Neural cell (in vitro differentiated cells): ENCODE data around the gene SLC38A3. TPM values are rescaled to one million over a fixed set of nuclear protein-coding genes. Genes with fewer than 3 reads are reported as not detected.

Experiments used
- H2AFZ ChIP-seq: fragments of 200-600, 300-800 bp; sonication (generic), shearing (Covaris generic); 2 replicates; pipeline ENCODE4 v1.6.0; 2014; ENCODE audit warnings: low read depth, mild to moderate bottlenecking, antibody characterized with exemption, low read length, moderate library complexity
- H3F3A ChIP-seq: fragments of 200-600 bp; shearing (Covaris generic); 2 replicates; pipeline ENCODE4 v1.6.1; 2016; ENCODE audit warnings: mild to moderate bottlenecking, moderate library complexity, mixed read lengths, antibody characterized with exemption, low read length; ENCODE audit not compliant: insufficient read depth, poor library complexity, severe bottlenecking
- H3K27ac ChIP-seq: fragments of 200-600, 300-800 bp; sonication (generic), shearing (Covaris generic); 2 replicates; pipeline ENCODE4 v1.5.1; 2014; ENCODE audit warnings: mild to moderate bottlenecking, low read length, moderate library complexity
- H3K27me3 ChIP-seq: fragments of 300-800, 200-600 bp; sonication (generic), shearing (Covaris generic); 2 replicates; pipeline ENCODE4 v1.6.0; 2014; ENCODE audit warnings: mild to moderate bottlenecking, low read depth, low read length, moderate library complexity; ENCODE audit not compliant: insufficient read depth
- H3K36me3 ChIP-seq: fragments of 300-800, 200-600 bp; sonication (generic), shearing (Covaris generic); 2 replicates; pipeline ENCODE4 v1.5.1; 2014; ENCODE audit warnings: mild to moderate bottlenecking, antibody characterized with exemption, low read length, moderate library complexity; ENCODE audit not compliant: insufficient read depth
- H3K4me2 ChIP-seq: fragments of 300-800, 200-600 bp; sonication (generic), shearing (Covaris generic); 2 replicates; pipeline ENCODE4 v1.6.0; 2014; ENCODE audit warnings: mild to moderate bottlenecking, low read length
- H3K4me3 ChIP-seq: fragments of 300-800, 200-600 bp; sonication (generic), shearing (Covaris generic); 2 replicates; pipeline ENCODE4 v1.5.1; 2014; ENCODE audit warnings: mild to moderate bottlenecking, low read length, moderate library complexity
- H3K79me2 ChIP-seq: fragments of 200-600 bp; shearing (Covaris generic); replicated peaks from 2 replicates; pipeline ENCODE4 v1.6.0; 2014; ENCODE audit warnings: mild to moderate bottlenecking, low read length, moderate library complexity; ENCODE audit not compliant: insufficient read depth
- H3K9ac ChIP-seq: fragments of 300-800, 200-600 bp; sonication (generic), shearing (Covaris generic); 2 replicates; pipeline ENCODE4 v1.6.1; 2016; ENCODE audit warnings: mild to moderate bottlenecking, low read length, mixed read lengths
- H3K9me2 ChIP-seq: fragments of 200-600 bp; shearing (Covaris generic); 2 replicates; pipeline ENCODE4 v1.6.1; 2016; ENCODE audit warnings: mild to moderate bottlenecking, low read length, mixed read lengths; ENCODE audit not compliant: insufficient read depth
- H3K9me3 ChIP-seq: fragments of 200-600, 300-800 bp; sonication (generic), shearing (Covaris generic); 2 replicates; pipeline ENCODE4 v1.6.1; 2016; ENCODE audit warnings: mild to moderate bottlenecking, mixed run types, low read length, moderate library complexity, mixed read lengths
- H4K20me1 ChIP-seq: fragments of 200-600 bp; shearing (Covaris generic); 2 replicates; pipeline ENCODE4 v1.6.1; 2016; ENCODE audit warnings: mild to moderate bottlenecking, mixed run types; ENCODE audit not compliant: insufficient read depth
- EP300 ChIP-seq: fragments of 450-650 bp; conservative IDR thresholded peaks from 2 replicates; pipeline ENCODE4 v1.6.1; 2014; ENCODE audit warnings: antibody characterized with exemption, mild to moderate bottlenecking, moderate library complexity; ENCODE audit not compliant: poor library complexity, severe bottlenecking
- EZH2 ChIP-seq: fragments of 200-600, 300-800 bp; shearing (Covaris generic), sonication (generic); IDR thresholded peaks from 2 replicates; pipeline ENCODE4 v1.6.1; 2014; ENCODE audit warnings: antibody characterized with exemption, low read length, borderline replicate concordance, mild to moderate bottlenecking; ENCODE audit not compliant: insufficient read depth, poor library complexity, severe bottlenecking
- MXI1 ChIP-seq: fragments of 450-650 bp; conservative IDR thresholded peaks from 2 replicates; pipeline ENCODE4 v1.6.1; 2014; ENCODE audit warnings: antibody characterized with exemption, mild to moderate bottlenecking; ENCODE audit not compliant: poor library complexity, severe bottlenecking
- POLR2AphosphoS5 ChIP-seq: IDR thresholded peaks from 2 replicates; pipeline ENCODE4 v1.6.1; 2012
- RAD21 ChIP-seq: fragments of 450-650 bp; conservative IDR thresholded peaks from 2 replicates; pipeline ENCODE4 v1.6.1; 2014; ENCODE audit warnings: antibody characterized with exemption, mild to moderate bottlenecking, moderate library complexity
- SMC3 ChIP-seq: fragments of 450-650 bp; conservative IDR thresholded peaks from 2 replicates; pipeline ENCODE4 v1.6.1; 2014; ENCODE audit warnings: antibody characterized with exemption, mild to moderate bottlenecking, moderate library complexity; ENCODE audit not compliant: poor library complexity
- TAF1 ChIP-seq: IDR thresholded peaks from 2 replicates; pipeline ENCODE4 v1.6.1; 2012; ENCODE audit warnings: low read depth
- polyA plus RNA-seq: library from polyadenylated mRNA; depleted of rRNA; stranded (reverse); fragments of >200 nt; gene quantifications from 2 replicates; pipeline ENCODE4 v1.2.3, GENCODE V29; 2014
- TF ChIP-seq, protein P1 (sequence below): IDR thresholded peaks from 2 replicates; pipeline ENCODE4 v1.6.1; 2012; ENCODE audit warnings: borderline replicate concordance
- TF ChIP-seq, protein P2 (sequence below): fragments of 450-650 bp; IDR thresholded peaks from 2 replicates; pipeline ENCODE4 v1.5.1; 2014; ENCODE audit warnings: antibody characterized with exemption, mild to moderate bottlenecking, moderate library complexity; ENCODE audit not compliant: poor library complexity, severe bottlenecking

The SLC38A3 gene
- polyA plus RNA-seq, 1 donor from 2014 or later: not detected

DNA sequence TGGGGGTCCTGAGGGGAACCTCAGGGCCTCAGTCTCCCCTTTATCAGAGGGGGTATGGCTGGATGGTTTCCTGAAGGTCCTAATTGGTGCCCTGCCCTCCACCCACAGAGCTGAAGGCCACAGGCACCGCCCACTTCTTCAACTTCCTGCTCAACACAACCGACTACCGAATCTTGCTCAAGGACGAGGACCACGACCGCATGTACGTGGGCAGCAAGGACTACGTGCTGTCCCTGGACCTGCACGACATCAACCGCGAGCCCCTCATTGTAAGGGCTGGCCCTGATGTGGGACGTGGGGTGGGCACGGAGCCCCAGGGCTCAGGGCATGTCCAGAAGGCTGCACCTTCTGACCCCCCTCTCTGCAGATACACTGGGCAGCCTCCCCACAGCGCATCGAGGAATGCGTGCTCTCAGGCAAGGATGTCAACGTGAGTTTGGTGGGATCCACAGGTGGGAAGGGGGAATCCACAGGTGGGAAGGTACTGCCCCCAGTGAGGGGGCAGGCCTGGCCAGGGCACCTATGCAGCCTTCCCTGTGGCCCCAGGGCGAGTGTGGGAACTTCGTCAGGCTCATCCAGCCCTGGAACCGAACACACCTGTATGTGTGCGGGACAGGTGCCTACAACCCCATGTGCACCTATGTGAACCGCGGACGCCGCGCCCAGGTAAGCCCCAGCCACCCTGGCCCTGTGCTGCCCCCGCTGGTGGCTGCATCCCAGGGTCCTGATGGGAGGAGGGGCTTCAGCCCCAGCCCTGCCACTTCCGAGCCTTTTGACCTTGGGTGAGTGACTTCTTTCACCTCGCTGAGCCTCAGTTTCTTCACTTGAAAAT lies 31.2 kb upstream of the SLC38A3 start:
- Histone ChIP-seq H2AFZ (no peak overlapping the region), H3K9me3 (no peaks in the 10 kb centered on the region), H3K9ac (no peak overlapping the region), H3K27me3 (no peaks in the 10 kb centered on the region), H3F3A (no peaks in the 10 kb centered on the region), H3K79me2 (no peaks in the 10 kb centered on the region), H3K27ac (no peak overlapping the region), H4K20me1 (no peaks in the 10 kb centered on the region), H3K4me2 (no peak overlapping the region), H3K36me3 (no peaks in the 10 kb centered on the region), H3K9me2 (no peaks in the 10 kb centered on the region), H3K4me3 (no peak overlapping the region)
- TF ChIP-seq EZH2 (no peak), POLR2AphosphoS5 (no peak), RAD21 (no peak), SMC3 (no peak), TAF1 (no peak), EP300 (no peak)
- TF ChIP-seq, protein P1, sequence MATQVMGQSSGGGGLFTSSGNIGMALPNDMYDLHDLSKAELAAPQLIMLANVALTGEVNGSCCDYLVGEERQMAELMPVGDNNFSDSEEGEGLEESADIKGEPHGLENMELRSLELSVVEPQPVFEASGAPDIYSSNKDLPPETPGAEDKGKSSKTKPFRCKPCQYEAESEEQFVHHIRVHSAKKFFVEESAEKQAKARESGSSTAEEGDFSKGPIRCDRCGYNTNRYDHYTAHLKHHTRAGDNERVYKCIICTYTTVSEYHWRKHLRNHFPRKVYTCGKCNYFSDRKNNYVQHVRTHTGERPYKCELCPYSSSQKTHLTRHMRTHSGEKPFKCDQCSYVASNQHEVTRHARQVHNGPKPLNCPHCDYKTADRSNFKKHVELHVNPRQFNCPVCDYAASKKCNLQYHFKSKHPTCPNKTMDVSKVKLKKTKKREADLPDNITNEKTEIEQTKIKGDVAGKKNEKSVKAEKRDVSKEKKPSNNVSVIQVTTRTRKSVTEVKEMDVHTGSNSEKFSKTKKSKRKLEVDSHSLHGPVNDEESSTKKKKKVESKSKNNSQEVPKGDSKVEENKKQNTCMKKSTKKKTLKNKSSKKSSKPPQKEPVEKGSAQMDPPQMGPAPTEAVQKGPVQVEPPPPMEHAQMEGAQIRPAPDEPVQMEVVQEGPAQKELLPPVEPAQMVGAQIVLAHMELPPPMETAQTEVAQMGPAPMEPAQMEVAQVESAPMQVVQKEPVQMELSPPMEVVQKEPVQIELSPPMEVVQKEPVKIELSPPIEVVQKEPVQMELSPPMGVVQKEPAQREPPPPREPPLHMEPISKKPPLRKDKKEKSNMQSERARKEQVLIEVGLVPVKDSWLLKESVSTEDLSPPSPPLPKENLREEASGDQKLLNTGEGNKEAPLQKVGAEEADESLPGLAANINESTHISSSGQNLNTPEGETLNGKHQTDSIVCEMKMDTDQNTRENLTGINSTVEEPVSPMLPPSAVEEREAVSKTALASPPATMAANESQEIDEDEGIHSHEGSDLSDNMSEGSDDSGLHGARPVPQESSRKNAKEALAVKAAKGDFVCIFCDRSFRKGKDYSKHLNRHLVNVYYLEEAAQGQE: no peak
- TF ChIP-seq, protein P2, sequence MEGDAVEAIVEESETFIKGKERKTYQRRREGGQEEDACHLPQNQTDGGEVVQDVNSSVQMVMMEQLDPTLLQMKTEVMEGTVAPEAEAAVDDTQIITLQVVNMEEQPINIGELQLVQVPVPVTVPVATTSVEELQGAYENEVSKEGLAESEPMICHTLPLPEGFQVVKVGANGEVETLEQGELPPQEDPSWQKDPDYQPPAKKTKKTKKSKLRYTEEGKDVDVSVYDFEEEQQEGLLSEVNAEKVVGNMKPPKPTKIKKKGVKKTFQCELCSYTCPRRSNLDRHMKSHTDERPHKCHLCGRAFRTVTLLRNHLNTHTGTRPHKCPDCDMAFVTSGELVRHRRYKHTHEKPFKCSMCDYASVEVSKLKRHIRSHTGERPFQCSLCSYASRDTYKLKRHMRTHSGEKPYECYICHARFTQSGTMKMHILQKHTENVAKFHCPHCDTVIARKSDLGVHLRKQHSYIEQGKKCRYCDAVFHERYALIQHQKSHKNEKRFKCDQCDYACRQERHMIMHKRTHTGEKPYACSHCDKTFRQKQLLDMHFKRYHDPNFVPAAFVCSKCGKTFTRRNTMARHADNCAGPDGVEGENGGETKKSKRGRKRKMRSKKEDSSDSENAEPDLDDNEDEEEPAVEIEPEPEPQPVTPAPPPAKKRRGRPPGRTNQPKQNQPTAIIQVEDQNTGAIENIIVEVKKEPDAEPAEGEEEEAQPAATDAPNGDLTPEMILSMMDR: no peak

DNA sequence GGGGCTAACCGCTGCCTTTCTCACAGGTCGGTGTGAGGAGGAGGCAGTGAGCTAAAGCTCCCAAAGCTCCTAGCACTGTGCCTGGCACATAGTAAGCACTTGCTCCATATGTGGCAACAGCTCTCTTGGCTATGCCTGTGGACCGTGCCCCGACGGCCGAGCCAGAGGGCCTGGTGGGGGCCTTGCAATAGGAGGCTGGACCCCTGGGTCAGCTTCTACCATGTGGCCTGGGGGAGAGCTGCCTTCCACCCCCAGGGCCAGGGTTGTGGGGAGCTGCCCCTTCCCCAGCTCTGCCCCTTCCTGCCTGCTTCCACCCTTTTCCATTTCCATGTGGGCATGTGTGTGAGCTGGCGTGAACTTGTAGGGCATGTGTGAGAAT lies 30.6 kb upstream of the SLC38A3 start:
- no peaks in the 10 kb centered on the region for H3K79me2 ChIP-seq
- no peak overlapping the region for H3K9ac ChIP-seq
- H3F3A ChIP-seq: no peaks in the 10 kb centered on the region
- TF ChIP-seq, protein P2: no peak
- TF ChIP-seq EP300 (no peak), MXI1 (no peak), SMC3 (no peak), EZH2 (no peak), TAF1 (no peak), POLR2AphosphoS5 (no peak), RAD21 (no peak)
- TF ChIP-seq, protein P1: no peak
- no peaks in the 10 kb centered on the region for H3K27me3 ChIP-seq
- H2AFZ ChIP-seq: no peak overlapping the region
- no peak overlapping the region for H3K4me2 ChIP-seq
- no peak overlapping the region for H3K4me3 ChIP-seq
- no peaks in the 10 kb centered on the region for H3K9me3 ChIP-seq
- H4K20me1 ChIP-seq: no peaks in the 10 kb centered on the region
- H3K27ac ChIP-seq: no peak overlapping the region
- no peaks in the 10 kb centered on the region for H3K9me2 ChIP-seq
- no peaks in the 10 kb centered on the region for H3K36me3 ChIP-seq
